HG02798 (cell line): ENCODE measurements around the gene RASSF8.

Source experiments
- ATAC-seq: cut with Tn5 transposase; IDR thresholded peaks from one replicate; pipeline ENCODE4 v1.9.1; 2021; ENCODE audit warnings: mild to moderate bottlenecking; ENCODE audit not compliant: unreplicated experiment, poor library complexity

RASSF8 gene

DNA sequence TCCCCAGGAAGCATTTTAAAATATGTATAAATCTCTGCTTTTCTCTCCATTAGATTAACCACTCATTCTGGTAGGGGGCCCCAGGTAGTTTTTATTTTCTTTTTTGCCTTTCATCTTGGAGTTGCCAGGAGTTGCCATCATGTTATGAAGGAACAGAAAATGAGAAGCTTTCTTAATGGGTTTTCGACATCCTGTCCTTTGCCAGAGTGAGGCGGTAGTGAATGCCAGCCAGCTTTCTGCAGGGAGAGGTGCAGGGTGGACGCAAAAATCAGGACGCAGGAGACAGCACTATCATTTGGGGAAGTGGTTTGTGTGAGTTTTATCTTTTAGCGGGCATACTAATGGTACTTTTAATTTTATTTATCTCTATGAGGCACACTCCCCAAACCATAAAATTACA lies 1.7 kb downstream of the RASSF8 start:
- no peak for ATAC-seq

DNA sequence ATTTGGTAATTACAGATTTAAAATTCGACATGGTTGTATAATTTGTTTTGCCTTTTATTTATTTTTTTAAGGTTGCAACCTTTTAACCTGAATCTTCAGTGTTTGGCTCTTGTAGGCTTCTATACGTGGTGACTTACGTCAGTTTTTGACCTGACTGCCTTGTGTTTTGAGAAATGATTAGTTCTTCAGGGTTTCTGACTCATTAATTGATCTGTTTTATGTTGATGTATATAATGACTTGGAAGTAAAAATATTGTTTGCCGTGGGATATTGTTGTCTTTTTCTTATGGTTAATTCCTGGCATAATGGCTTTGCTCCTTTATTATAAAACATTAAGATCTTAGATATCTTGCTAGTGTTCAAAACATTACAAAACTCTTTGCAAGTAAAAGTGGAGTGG lies 2.5 kb downstream of the RASSF8 start:
- ATAC-seq, result no peak

- ATAC-seq, result no peak
Measured at GRCh38 chr12:25962932-25963525, 4.5 kb downstream of the RASSF8 start.

DNA sequence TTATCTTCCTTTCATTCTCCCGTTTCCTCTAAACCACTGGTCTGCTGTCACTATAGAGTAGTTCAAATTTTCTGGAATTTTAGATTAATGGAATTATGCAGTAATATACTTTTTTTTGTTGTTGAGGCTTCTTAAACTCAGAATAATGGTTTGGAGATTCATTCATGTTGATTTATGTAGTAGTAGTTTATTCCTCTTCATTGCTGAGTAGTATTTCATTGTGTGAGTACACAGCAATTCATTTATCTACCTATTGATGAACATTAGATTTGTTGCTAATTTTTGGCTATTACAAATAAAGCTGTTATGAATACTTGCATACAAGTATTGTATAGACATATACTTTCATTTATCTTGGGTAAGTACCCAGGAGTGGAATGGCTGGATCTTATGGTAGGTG lies 7.2 kb downstream of the RASSF8 start:
- no peak for ATAC-seq

DNA sequence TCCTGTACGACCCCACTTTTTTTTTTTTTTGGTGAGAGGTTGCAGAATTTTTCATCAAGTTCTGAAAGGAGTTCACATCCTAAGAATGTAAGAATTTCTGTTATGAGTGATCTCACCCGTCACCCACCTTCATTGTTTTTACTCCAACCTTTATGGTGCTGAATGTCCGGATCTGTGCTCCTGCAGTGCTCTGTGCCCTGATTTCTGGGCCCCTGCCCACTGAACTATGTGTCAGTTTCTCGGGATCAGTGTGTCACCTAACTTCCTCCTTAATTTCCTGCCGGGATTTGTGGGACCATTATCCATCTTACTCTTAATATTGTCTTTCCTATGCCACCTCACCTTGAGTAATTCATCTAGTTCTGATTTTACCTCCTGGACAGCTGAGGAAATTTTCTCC lies 11.6 kb downstream of the RASSF8 start:
- no peak for ATAC-seq

GRCh38 chr12:25970916-25971653 lies 12.6 kb downstream of the RASSF8 start:
- ATAC-seq, result no peak

GRCh38 chr12:25971654-25972041 lies 13.2 kb downstream of the RASSF8 start:
- ATAC-seq, result no peak

DNA sequence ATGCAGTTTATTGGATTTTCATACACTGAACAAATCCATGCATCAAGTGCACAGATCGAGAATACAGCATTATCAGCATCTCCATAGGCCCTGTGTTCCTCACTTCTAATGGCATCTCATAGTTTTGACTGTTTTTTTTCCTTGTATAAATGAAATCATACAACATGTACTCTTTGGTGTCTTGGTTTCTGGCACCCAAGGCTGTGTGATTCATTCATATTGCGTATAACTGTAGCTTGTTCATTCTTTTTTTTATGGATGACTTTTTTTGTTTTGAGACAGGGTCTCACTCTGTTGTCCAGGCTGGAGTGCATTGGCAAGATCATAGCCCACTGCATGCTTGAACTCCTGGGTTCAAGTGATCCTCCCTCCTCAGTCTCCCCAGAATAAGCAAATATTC lies 14.3 kb downstream of the RASSF8 start:
- ATAC-seq, result no peak

GRCh38 chr12:25975179-25975578 lies 16.7 kb downstream of the RASSF8 start:
- ATAC-seq, result no peak

DNA sequence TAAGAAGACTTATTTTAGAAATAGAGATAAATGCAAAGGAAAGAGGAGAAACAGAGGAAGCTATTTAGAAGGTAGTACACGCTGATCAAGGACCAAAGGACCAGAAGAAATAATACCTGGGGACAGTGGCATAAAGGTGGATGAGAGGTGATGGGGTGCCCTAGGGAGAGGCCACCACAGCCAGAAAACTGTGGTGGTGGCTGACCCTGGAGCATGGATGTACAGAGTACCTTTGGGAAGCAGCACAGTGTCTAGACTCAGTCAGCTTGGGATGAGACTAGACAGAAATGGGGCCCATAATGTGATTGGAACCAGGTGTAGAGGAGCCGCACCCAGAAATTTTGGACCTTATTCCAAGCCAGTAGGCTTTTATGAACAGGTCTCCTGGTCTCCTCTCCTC lies 17.2 kb downstream of the RASSF8 start:
- no peak for ATAC-seq

- ATAC-seq, result no peak
Measured at GRCh38 chr12:25976289-25976688, 17.8 kb downstream of the RASSF8 start.

DNA sequence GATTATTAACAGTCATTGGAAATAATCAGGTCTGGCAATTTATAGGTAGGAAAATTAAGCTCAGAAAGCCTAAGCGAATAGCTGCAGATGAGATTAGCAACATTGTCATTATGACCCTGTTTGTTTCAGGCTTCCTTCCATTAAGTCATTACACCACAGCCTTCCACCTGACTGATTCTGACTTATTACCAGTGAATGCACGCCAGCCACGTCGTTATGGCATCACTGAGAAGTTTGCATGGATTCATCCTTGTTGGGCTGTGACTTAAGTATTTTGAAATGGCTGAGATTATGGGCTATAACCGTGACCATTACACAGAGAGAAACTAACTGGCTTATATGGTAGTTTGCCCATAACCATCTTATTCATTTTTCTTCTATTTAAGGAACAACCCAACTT lies 18.6 kb downstream of the RASSF8 start:
- ATAC-seq, result no peak

DNA sequence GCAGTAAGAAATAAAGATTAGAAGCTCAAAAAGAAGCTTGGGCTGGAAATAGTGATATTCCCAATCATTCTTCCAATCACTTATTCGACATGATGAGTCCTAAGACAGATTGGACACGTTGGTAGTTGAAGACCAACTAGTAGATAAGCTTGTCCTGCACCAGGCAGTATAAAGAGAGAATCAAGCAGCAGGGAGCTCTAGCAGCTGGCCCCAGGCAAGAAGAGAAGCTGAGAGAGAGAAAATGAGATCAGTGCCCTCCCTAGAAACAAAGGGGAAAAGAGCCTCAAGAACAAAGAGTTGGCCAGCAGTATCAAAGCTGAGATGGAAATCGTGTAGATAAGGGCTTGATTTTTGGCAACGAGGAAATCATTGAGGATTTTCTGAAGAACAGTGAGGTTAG lies 20.6 kb downstream of the RASSF8 start:
- ATAC-seq, result no peak

DNA sequence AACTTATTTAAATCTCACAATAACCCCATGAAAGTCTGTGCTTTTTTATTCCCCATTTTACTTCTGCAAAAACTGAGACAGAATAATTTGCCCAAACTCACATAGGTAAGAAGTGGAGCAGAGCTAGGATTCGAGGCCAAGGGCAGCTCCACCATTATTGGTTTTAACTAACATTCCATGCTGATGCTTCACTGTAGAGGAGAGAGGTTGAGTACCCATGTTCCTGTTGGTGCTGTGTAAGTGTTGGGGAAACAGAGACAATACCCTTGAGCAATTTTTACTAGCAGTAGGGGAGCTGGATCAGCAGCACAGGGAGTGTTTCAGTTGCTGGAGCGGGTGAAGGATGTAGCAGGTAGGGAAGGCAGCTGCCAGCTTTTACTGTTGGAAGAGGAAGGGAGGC lies 21.1 kb downstream of the RASSF8 start:
- no peak for ATAC-seq

DNA sequence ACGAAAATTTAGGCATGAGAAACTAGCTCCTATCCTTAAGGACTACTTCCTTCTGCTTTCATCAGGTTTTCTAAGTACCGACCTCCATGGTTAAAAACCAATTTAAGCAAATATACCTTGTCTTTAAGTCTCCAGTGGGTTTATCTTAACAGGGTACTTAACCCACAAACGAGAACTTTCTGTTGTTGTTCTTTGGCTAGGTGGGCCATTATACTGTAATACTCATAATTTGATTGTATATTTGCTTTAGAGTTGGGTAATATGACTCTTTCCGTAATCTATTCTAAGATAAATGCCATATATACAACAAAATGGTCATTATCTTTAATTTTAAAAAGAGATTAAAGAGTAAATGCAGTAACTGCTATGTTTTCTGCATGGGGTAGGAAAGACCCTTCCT lies 21.6 kb downstream of the RASSF8 start:
- ATAC-seq, result no peak

GRCh38 chr12:25981597-25981996 lies 23.1 kb downstream of the RASSF8 start:
- no peak for ATAC-seq

DNA sequence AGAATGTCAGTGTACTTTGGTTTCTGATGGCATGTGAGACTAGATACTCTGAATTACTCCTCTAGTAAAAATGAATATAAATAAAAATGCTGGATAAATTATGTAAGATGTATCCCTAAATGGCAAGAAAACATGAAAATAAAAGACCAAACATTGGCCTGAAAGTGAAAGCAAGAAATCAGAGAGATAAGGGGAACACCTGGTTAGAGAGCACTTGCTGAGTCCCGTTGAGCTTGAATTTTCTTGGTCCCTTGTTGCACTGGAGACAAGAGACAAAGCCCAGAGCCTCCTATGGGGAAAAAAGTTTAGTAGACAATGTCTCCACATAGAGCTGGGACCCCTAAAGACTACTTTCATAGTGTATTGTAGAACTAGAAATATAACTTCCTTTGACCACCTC lies 23.9 kb downstream of the RASSF8 start:
- ATAC-seq, result no peak

- no peak for ATAC-seq
Measured at GRCh38 chr12:25983625-25984024, 25.1 kb downstream of the RASSF8 start.

GRCh38 chr12:25984759-25985158 lies 26.3 kb downstream of the RASSF8 start:
- ATAC-seq, result no peak

DNA sequence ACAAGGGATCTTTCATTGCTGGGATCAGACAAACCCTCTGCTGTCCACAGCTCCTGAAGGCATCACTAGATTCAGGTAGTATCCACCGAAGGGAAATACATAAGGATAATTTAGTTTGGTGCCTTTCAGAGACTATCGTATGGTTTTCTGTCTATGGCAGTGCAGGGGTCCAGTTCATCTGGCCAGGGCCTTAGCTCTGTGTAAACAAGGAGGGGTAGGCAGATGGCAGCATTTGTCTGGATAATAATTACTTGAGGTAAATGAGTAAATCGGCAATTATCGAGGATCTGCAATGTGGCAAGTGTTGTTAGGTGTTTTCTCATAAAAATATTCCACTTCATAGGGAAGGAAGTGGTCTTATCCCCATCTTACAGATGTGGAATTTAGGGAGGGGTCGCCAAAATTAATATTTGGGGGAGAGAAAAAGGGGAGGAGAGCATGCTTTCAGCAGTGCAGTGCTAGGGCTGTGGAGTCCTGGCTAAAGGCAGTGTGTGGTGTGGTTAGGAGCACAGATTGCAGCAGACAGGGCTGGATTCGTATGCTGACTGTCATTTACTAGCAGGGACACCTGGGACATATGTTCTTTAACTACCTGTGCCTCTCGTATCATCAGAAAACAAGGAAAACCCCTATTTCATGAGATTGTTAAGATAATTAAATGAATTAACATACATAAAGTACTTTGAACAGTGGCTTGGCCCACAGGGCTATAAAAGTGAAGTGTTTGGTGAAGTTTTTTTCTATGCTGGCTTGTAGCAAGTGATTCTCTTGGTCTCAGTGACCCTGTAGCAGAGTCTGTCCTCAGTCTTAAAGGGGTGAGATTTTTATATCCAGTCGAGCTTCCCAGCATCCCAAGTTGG lies 27.1 kb downstream of the RASSF8 start:
- no peak for ATAC-seq

DNA sequence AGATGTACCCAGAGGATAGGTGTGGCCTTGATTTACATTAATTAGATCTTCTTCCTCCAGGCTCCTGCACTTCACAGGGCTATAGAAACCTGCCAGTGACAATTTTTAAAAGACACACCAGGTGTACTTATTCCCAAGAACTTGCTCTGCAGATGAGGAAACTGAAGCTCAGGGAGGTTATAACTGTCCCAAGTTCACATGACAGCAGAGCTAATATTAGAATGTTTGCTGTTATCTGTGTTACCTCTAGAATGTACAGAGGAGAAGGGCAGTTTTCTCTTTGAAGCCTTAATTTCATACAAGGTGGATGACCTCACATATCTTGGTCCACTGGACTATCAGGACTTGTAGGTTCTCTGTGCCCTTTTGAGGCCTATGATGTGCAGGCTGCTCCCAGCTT lies 27.7 kb downstream of the RASSF8 start:
- no peak for ATAC-seq
